Activated naive CD8-positive, alpha-beta T cell (primary cell): ENCODE data around the gene OBSL1.

ENCODE experiments used
- H3K27ac Mint-ChIP-seq: one replicate; pipeline ENCODE4 v1.8.0; 2021; ENCODE audit warnings: mixed read lengths
- H3K27me3 Mint-ChIP-seq: one replicate; pipeline ENCODE4 v1.8.0; 2021; ENCODE audit warnings: mixed read lengths
- H3K36me3 Mint-ChIP-seq: one replicate; pipeline ENCODE4 v1.8.0; 2021; ENCODE audit warnings: mixed read lengths
- H3K4me1 Mint-ChIP-seq: one replicate; pipeline ENCODE4 v1.8.0; 2021; ENCODE audit warnings: low read depth, mixed read lengths
- H3K4me3 Mint-ChIP-seq: one replicate; pipeline ENCODE4 v1.8.0; 2021; ENCODE audit warnings: mild to moderate bottlenecking, mixed read lengths
- H3K9me3 Mint-ChIP-seq: one replicate; pipeline ENCODE4 v1.8.0; 2021; ENCODE audit warnings: low read depth, mixed read lengths

OBSL1 gene

GRCh38 chr2:219526320-219527075, 44.8 kb downstream of the OBSL1 start:
- Mint-ChIP-seq H3K27me3 (peaks cover 67% of the 10 kb centered on the region), H3K36me3 (no peaks in the 10 kb centered on the region), H3K9me3 (no peaks in the 10 kb centered on the region), H3K4me3 (no peak overlapping the region), H3K27ac (no peak overlapping the region), H3K4me1 (peaks cover 13% of the 10 kb centered on the region)

DNA sequence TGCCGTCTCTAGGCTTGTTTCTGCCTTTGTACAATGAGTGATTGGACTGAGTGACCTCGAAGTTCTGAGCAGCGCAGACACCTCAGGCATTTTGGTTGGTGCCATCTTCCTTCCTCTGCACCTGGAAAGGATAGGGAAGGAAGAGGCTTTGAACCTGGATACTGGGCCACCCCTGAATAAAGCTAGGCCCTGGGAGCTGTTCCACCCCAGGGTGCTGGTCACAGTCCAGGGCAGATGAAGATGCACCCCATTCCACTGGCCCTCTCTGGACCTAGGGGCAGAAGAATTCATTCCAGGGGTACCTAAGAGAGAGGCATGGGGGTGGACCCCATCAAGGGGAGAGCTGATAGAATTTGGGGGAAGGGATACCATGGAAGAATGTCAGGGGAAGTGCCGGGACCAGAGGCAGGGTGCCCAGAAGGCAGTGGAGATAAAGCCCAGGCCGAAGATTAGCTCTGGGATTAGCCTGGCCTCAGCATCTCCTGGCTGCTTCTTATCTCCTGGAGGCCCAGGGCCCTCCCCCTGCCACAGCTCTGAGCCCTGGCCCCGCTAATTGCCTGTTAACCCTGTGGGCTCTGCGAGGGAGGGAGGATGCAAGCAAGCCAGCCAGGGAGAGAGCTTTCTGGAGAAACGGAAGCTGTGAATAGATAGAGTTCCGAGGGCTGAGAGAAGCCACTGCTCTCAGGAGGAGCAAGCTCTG, 45.7 kb downstream of the OBSL1 start:
- Mint-ChIP-seq H3K27me3 (peaks cover 65% of the 10 kb centered on the region), H3K4me1 (peaks cover 16% of the 10 kb centered on the region), H3K4me3 (no peak overlapping the region), H3K27ac (no peak overlapping the region), H3K36me3 (no peaks in the 10 kb centered on the region), H3K9me3 (no peaks in the 10 kb centered on the region)

- peaks cover 16% of the 10 kb centered on the region for H3K4me1 Mint-ChIP-seq
- no peak overlapping the region for H3K27ac Mint-ChIP-seq
- no peak overlapping the region for H3K4me3 Mint-ChIP-seq
- H3K9me3 Mint-ChIP-seq: no peaks in the 10 kb centered on the region
- peaks cover 62% of the 10 kb centered on the region for H3K27me3 Mint-ChIP-seq
- no peaks in the 10 kb centered on the region for H3K36me3 Mint-ChIP-seq
Measured at GRCh38 chr2:219524817-219525216, 46.5 kb downstream of the OBSL1 start.

GRCh38 chr2:219523031-219523671, 48.2 kb downstream of the OBSL1 start:
- Mint-ChIP-seq H3K4me3 (peak overlapping the region; percentile 58), H3K9me3 (no peaks in the 10 kb centered on the region), H3K27me3 (peaks cover 56% of the 10 kb centered on the region), H3K27ac (no peak overlapping the region), H3K36me3 (no peaks in the 10 kb centered on the region), H3K4me1 (peaks cover 16% of the 10 kb centered on the region)

GRCh38 chr2:219522111-219523030, 49.0 kb downstream of the OBSL1 start:
- Mint-ChIP-seq H3K4me3 (peak overlapping the region; percentile 73), H3K4me1 (peaks cover 16% of the 10 kb centered on the region), H3K36me3 (no peaks in the 10 kb centered on the region), H3K27ac (no peak overlapping the region), H3K9me3 (no peaks in the 10 kb centered on the region), H3K27me3 (peaks cover 58% of the 10 kb centered on the region)

DNA sequence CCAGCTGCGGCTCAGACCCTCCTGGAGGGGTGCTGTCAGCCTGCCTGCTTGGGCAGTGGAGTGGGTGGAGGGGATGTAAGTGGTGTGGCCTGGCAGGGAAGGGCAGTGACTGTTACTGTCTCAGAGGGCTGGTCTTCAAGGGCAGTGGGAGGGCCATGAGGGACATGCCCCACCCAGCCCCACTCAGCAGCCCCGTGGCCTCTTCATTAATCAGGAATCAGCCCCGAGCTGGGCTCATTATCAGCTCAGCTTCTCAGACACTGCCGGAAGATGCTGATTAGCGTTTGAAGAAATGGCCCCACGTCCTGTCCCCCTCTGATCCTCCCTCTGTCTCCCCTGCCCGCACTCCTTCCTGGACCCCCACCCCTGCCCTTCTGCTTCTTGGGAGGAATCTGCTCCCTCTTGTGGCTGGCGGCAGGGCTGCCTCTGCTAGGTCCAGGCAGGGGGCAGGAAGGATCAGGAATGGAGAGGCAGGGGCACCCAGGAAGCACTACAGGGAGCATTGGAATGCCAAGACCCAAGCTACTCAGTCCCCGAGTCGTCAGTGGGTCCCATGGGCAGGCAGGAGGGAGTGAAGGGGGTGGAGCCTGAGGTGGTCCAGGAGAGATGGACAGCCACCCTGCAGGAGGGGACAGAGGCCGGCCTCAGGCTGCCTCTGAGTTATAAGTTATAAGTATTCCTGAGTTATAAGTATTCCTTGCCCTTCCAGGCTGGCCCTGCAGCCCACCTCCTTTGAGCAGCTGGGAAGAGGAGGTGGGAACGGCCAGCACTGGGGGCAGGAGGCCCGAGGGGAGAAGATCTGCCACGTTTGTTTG, 50.1 kb downstream of the OBSL1 start:
- Mint-ChIP-seq H3K9me3 (no peaks in the 10 kb centered on the region), H3K27ac (no peak overlapping the region), H3K4me1 (peaks cover 16% of the 10 kb centered on the region), H3K4me3 (peak overlapping the region; percentile 73), H3K27me3 (peaks cover 55% of the 10 kb centered on the region), H3K36me3 (no peaks in the 10 kb centered on the region)

- Mint-ChIP-seq H3K4me1 (peaks cover 16% of the 10 kb centered on the region), H3K27ac (no peak overlapping the region), H3K9me3 (no peaks in the 10 kb centered on the region), H3K27me3 (peaks cover 54% of the 10 kb centered on the region), H3K4me3 (no peak overlapping the region), H3K36me3 (no peaks in the 10 kb centered on the region)
Measured at GRCh38 chr2:219520079-219520478, 51.3 kb downstream of the OBSL1 start.

DNA sequence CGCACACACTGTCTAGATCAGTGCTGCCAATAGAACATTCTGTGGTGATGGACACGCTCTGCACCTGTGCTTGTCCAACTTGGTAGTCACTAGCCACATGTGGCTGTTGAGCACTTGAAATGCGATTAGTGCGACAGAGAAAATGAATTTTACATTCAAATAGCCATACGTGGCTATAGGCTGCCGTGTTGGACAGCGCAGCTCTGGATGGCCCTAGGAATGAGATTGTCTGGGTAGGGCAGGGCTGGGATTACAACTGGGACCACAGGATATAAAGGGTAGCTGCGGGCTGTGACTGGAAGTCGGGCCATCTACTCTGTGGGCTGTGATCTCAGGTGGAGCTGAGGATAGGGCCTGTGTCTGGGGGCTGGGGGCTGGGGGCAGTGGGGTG, 51.8 kb downstream of the OBSL1 start:
- Mint-ChIP-seq H3K9me3 (no peaks in the 10 kb centered on the region), H3K27me3 (peaks cover 52% of the 10 kb centered on the region), H3K4me3 (no peak overlapping the region), H3K36me3 (no peaks in the 10 kb centered on the region), H3K27ac (no peak overlapping the region), H3K4me1 (peaks cover 18% of the 10 kb centered on the region)

DNA sequence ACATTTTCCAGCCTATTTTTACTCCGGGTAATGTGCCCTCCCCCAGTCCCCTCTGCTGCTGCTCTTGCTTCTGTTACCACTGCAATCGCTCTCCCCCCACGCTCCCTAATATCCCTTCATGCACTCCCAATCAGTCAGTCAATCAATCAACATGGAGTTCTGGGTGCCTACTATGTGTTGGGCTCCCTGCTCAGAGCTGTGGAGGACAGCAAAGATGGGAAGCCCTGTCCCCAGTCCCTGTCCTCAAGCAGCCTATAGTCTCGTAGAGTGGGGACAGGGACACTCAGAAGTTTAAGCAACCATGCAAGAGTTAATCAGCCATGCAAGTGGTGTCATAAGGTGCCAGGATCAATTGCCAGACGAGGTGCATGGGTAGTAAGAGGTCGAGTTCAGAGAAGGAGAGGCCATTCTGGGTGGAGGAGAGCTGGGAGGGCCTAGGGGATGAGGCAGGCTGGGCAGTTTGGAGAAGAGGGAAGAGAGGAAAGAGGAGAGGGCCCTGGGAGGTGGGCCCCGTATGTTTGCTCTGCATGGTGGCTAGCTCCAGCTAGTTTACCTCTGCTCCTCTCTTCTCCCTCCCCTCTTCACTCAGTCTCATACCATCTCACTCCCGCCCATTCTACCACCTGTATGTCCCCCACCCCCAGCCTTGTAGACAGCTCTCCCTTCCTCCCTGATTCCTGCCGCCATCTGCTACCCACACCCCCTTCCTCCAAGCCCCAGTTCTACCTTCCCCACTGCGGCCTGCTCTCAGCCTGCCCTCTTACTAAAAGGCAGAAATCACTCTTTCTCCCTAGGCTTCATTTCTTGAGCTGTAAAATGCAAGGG, 53.2 kb downstream of the OBSL1 start:
- no peak overlapping the region for H3K27ac Mint-ChIP-seq
- peaks cover 50% of the 10 kb centered on the region for H3K27me3 Mint-ChIP-seq
- peaks cover 22% of the 10 kb centered on the region for H3K4me1 Mint-ChIP-seq
- H3K4me3 Mint-ChIP-seq: no peak overlapping the region
- H3K36me3 Mint-ChIP-seq: no peaks in the 10 kb centered on the region
- H3K9me3 Mint-ChIP-seq: no peaks in the 10 kb centered on the region

DNA sequence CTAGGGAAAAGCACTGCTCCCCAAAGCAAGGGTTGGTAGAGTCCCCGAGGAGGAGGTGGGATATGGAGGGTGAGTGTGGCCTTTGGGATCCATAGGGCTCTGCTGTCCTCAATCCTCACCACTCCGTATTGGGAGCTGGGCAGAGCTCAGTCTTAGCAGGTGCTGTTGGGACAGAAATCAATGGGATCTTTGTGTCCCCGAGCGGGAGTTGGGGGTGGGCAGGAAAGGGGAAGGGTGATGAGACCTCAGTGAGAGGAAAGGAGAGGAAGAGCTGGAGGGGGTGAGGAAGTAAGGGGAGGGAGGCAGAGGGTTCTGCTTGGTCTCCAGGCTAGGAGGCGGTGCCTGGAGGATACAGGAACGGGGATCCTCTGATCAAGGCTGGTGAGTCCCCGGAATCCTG, 54.5 kb downstream of the OBSL1 start:
- H3K36me3 Mint-ChIP-seq: no peaks in the 10 kb centered on the region
- no peak overlapping the region for H3K27ac Mint-ChIP-seq
- peaks cover 20% of the 10 kb centered on the region for H3K4me1 Mint-ChIP-seq
- H3K27me3 Mint-ChIP-seq: peaks cover 53% of the 10 kb centered on the region
- no peaks in the 10 kb centered on the region for H3K9me3 Mint-ChIP-seq
- no peak overlapping the region for H3K4me3 Mint-ChIP-seq

DNA sequence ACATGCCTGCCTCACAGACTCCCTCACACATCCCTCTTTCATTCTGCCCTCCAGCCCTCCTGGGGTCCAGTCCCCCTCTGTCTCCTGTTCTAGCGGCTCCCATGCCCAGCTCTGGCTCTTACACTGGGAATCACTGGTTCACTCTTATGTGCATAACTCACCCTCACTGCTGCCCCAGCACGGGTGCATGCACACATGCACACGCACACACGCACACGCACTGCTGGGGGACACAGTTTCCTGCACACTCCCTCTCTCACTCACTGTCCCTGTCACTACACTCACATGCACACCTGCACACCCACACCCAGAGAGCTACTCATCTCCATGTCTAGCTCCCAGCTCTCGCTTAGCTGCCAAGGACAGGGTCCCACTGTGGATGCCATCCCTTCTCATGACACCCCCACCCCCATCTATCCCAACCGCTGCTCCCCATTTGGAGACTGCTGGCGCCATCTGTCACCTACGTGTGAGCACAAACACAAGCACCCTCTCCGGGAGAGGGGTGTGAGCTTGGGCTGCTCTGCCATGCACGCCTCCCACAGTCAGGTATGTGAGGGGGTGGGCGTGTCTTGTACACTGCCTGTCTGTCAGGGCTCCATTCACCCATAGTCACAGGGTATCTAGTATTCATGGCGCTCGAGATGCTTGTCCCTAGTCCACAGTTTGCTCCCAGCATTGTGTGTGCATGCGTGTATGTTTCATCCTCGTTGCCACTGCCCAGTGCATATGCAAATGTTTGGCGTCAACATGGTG, 55.3 kb downstream of the OBSL1 start:
- H3K27ac Mint-ChIP-seq: peak overlapping the region; percentile 14
- no peaks in the 10 kb centered on the region for H3K36me3 Mint-ChIP-seq
- no peak overlapping the region for H3K4me3 Mint-ChIP-seq
- H3K4me1 Mint-ChIP-seq: peaks cover 13% of the 10 kb centered on the region
- H3K27me3 Mint-ChIP-seq: peaks cover 48% of the 10 kb centered on the region
- H3K9me3 Mint-ChIP-seq: no peaks in the 10 kb centered on the region

DNA sequence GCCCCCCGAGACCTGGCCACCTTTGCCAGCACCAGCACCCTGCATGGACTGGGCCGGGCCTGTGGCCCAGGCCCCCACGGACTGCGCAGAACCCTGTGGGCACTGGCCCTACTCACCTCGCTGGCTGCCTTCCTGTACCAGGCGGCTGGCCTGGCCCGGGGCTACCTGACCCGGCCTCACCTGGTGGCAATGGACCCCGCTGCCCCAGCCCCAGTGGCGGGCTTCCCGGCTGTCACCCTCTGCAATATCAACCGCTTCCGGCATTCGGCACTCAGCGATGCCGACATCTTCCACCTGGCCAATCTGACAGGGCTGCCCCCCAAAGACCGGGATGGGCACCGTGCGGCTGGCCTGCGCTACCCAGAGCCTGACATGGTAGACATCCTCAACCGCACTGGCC, 56.5 kb downstream of the OBSL1 start:
- no peak overlapping the region for H3K4me3 Mint-ChIP-seq
- no peaks in the 10 kb centered on the region for H3K9me3 Mint-ChIP-seq
- peaks cover 51% of the 10 kb centered on the region for H3K27me3 Mint-ChIP-seq
- H3K4me1 Mint-ChIP-seq: peaks cover 20% of the 10 kb centered on the region
- no peaks in the 10 kb centered on the region for H3K36me3 Mint-ChIP-seq
- H3K27ac Mint-ChIP-seq: no peak overlapping the region
